ENCODE measurements around the gene MEX3C. TPM values are rescaled to one million over a fixed set of nuclear protein-coding genes. Genes with fewer than 3 reads are reported as not detected.

The MEX3C gene
- total RNA-seq, 1 donor from 2014 or later = 81.3 TPM

Other genes starting within 250 kb of the MEX3C start
- gene ELAC1, start 229.6 kb downstream of the MEX3C start, total RNA-seq (ENCODE audit: unreplicated experiment) = 9.2 TPM
- 121 TPM for gene SMAD4, start 167.5 kb downstream of the MEX3C start, total RNA-seq (ENCODE audit: unreplicated experiment)